ENCODE data around the gene ELFN2.

ELFN2 gene

GRCh38 chr22:37417677-37418348 lies 9.5 kb downstream of the ELFN2 start:
- H3K27ac ChIP-seq = no peak overlapping the region
- TF ChIP-seq ZFX (IDR thresholded peaks at IDR 0.05; ENCODE audit: borderline replicate concordance) = no peak
- no peak for TF ChIP-seq CTCF (IDR thresholded peaks at IDR 0.05)

- TF ChIP-seq CTCF (IDR thresholded peaks at IDR 0.05) (no peak), ZFX (IDR thresholded peaks at IDR 0.05; ENCODE audit: borderline replicate concordance) (no peak)
Observed at GRCh38 chr22:37417264-37417663, 10.0 kb downstream of the ELFN2 start.

GRCh38 chr22:37416827-37417226 lies 10.5 kb downstream of the ELFN2 start:
- H3K27ac ChIP-seq = no peak overlapping the region
- TF ChIP-seq ZFX (IDR thresholded peaks at IDR 0.05; ENCODE audit: borderline replicate concordance) = no peak

More at GRCh38 chr22:37417264-37417663, 10.0 kb downstream of the ELFN2 start:
- no peak overlapping the region for H3K27ac ChIP-seq

DNA sequence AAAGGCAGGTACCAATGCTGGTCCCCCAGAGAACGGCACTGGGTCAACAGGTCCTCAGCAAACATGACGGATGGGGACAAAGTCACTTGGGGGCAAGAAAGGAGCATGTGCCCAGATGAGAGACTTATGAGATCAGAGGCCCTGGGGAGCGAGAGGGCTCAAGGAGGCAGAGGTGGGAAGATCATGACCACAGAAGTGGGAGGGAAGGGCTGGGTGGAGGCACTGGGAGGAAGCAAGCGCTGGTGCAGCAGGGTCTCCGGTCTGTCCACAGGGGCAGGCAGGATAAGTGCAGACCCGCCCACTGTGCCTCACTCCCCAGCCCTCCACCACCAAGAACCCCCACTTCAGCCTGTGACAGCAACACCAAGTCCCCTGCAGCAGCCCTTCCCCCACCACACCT lies 10.9 kb downstream of the ELFN2 start:
- no peak for TF ChIP-seq ZFX (IDR thresholded peaks at IDR 0.05; ENCODE audit: borderline replicate concordance)
- TF ChIP-seq CTCF (IDR thresholded peaks at IDR 0.05) = no peak

DNA sequence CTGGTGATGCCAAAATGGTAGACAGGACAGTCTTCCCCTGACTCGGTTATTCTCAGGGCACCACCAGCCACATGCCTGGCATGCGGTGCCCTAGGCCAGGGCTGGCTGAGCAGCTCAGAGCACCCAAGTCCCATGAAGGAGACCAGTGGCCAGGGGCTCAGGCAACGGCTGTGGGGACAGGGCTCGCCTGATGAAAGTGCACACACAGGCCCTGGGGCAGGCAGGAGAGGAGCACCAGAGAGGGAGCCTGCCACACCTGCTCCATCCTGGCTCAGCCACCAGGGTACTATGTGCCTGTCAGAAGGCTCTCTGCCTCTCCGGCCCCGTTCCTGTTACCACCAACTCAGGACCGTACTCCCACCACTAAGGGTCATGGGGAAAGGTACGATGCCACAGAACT lies 12.1 kb downstream of the ELFN2 start:
- no peak for TF ChIP-seq CTCF (IDR thresholded peaks at IDR 0.05)
- no peak for TF ChIP-seq ZFX (IDR thresholded peaks at IDR 0.05; ENCODE audit: borderline replicate concordance)
- no peak overlapping the region for H3K27ac ChIP-seq

More for the DNA sequence above, 10.9 kb downstream of the ELFN2 start:
- H3K27ac ChIP-seq = no peak overlapping the region

GRCh38 chr22:37414288-37414687 lies 13.0 kb downstream of the ELFN2 start:
- TF ChIP-seq CTCF (IDR thresholded peaks at IDR 0.05) (no peak), ZFX (IDR thresholded peaks at IDR 0.05; ENCODE audit: borderline replicate concordance) (no peak)
- H3K27ac ChIP-seq = no peak overlapping the region

DNA sequence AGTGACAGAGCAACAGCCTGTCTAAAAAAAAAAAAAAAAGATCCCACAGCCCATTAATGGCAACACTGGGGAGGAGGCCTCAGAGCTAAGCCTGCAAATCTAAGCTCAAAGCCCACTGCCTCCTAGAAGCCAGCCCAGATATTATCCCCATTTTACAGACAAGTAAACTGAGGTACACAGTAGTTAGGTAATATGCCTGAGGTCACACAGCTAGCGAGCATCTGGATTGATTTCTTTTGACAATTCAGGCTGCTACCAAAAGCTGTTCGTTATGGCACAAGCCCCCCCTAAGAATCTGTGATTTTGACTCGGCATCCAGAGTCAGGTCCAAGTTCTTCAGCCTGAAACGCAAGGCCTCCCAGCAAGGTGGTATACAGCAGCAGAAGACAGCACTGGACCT lies 13.7 kb downstream of the ELFN2 start:
- no peak overlapping the region for H3K27ac ChIP-seq
- no peak for TF ChIP-seq ZFX (IDR thresholded peaks at IDR 0.05; ENCODE audit: borderline replicate concordance)
- no peak for TF ChIP-seq CTCF (IDR thresholded peaks at IDR 0.05)
